ENCODE results near the gene CRISP3.
"Not testable (repeated sequence)": the region's sequence is repeated elsewhere in the genome, so short reads cannot be mapped to it uniquely, and the experiment has no call there.

The CRISP3 gene, protein sequence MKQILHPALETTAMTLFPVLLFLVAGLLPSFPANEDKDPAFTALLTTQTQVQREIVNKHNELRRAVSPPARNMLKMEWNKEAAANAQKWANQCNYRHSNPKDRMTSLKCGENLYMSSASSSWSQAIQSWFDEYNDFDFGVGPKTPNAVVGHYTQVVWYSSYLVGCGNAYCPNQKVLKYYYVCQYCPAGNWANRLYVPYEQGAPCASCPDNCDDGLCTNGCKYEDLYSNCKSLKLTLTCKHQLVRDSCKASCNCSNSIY
- 0 reads per million in 4 experiments for total RNA-seq

DNA sequence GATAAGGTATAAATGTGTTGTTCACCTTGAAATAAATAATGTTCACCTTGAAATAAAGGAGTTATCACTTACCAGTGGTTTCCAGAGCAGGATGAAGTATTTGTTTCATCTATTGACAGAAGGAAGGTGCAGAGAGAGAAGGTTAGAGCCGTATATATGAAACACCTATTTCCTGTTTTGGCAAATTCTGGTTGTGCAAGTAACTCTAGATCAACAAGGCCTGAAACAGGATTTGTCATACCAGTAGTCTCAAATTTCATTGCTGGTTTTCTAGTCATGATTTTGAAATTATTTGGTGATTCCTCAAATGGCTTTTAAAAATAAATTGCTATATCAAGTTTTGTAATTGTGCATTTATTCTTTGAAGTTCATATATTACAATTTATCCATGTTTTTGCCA lies at the start of gene CRISP3:
TSS of gene CRISP3 (minus strand) at position 130 of the 400 bp plus-strand sequence. CDS start at position 109, 21 bp downstream.
- DNase-seq = no peak

DNA sequence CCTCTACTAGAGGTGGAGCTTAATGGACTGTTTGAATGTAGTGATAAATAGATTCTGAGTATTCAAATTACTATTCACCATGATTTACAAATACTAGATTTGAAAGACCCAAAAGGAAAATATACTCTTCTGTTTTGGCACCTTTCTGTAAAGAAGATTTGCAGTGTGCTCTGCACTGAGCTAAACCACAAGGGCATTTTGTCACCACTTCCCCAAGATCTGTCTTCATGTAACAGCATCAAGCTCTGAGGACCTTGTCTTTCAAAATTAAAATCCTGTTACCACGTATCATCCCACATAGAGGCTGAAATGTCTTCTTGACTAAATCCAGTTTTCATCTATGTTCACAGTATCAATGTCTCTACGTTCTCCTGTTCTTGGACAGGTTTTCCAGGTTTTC lies 46.2 kb upstream of the CRISP3 start:
- no peak for DNase-seq

DNA sequence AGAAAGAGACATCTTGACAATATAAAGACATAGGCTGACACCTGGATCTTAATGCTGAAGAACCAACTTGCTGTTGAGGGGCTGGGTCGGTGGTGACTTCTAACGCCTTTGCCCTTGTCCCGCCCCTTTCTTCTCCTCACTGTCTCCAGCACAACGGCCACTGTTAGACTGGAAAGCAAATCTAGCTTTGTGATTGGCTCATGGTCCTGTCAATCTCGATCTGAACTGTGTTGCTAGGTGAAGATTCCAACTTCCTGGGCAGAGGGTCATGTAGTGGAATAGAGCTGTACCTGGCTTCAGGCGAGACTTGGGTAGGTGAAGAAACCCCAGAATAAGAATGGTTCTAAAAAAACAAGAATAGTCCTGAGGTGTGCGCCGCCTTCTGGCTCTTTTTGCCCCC lies 43.0 kb upstream of the CRISP3 start, which contains the start of gene PGK2:
TSS of gene PGK2 (minus strand) at position 110 of the 400 bp plus-strand sequence. CDS start at position 12, 98 bp downstream.
- no peak for DNase-seq

DNA sequence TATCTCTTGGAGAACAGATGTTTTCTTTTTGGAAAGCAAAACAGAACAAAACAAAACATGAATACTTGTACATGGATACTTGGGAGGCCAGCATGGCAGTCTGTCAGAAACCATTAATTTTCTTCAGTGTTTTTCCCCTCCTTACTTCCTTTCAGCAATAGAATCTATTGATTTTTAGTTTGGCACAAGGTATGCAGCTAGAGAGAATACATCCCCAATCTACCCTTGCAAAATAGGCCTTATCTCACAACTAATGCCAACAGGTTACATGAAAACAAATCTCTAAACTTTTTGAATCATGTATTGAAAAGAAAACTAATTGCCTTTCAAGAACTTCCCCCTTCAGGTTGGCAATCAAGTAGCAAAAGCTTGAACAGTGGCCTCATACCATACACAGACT lies 40.1 kb upstream of the CRISP3 start:
- DNase-seq = no peak

DNA sequence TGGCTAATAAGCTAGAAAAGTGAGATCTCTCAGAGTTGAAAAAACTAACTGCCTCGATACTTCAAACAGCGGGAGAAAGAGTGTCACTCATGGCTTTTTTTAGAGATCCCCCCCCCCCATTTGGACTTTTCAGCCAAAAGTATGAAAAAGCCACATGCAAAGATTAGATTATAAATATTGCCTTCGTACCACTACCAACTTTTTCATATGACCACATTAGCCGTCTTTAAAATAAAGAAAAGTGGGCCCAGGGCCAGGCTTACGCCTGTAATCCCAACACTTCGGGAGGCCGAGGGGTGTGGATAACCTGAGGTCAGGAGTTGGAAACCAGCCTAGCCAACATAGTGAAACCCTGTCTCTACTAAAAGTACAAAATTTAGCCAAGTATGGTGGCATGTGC lies 38.5 kb upstream of the CRISP3 start:
- no peak for DNase-seq

DNA sequence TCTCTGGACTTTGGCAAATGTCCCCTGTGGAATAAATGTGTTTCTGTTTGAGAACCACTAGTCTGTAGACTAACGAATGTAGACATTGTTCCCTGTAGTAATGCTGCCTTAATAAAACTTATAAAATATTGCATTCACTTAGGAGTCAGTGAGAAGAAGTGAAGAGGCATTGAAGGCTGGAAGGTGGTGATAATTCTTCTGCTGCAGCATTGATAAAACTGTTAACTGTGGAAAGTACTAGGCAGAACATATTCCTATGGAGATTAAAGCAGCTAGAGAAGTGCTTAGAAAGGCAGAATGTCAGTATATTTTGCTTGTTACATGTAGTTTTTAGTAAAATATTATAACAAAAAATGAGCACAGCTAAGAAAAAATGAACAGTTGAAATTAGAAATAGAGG lies 38.1 kb upstream of the CRISP3 start:
- no peak for DNase-seq

DNA sequence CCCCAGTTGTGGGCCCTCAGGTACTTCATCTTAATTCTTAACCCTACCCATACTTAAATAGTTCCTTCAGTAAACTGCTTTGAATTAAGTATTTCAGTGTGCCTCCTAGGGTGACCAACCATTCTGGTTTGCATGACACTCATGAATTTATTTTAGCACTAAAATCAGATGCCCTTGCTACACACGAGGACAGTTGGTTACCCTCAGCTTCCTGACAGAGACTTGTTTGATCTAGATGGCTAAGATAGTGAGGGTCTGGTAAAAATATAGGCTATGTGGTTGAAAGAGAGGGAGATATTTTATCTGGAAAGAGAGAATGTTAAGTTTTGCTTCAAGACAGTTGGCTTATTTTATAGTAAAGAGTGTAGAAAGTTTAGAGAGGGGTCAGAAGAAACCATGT lies 32.3 kb upstream of the CRISP3 start:
- DNase-seq = no peak

DNA sequence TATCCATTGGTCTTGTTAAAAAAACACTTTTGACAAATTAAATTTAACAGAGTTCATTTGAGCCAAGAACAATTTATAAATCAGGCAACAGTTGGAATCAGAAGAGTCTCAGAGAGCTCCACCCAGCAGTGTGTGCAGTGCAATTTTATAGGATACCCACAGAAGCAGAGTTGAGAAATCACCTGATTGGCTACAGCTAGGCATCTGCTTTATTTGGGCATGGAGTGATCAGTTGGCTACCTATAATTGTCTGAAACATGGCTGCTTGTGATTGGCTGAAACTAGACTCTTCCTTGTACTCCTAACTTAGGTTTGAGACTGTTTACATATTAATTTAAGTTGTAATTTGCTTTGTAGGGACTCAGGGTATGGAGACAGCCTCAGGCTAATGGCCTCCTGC lies 30.9 kb upstream of the CRISP3 start:
- DNase-seq = no peak

DNA sequence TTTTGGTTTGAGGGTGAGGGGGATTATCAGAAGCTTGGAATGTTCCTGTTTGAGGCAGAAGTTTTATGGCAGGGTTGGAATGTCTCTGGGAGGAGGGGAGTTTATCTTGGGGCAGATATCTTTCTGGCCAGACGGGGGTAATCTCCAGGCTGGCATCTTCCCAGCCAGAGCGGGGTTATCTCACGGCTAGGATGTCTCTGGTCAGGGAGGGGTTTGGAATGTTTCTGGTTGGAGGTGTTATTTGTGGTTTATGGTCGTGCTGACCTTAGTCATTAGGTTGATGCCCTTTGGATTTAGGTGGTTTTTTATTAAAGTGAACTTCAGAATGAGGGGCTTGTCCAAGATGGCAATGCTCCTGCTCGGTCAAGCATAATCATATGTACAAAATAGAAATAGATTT lies 28.1 kb upstream of the CRISP3 start:
- DNase-seq = no peak

DNA sequence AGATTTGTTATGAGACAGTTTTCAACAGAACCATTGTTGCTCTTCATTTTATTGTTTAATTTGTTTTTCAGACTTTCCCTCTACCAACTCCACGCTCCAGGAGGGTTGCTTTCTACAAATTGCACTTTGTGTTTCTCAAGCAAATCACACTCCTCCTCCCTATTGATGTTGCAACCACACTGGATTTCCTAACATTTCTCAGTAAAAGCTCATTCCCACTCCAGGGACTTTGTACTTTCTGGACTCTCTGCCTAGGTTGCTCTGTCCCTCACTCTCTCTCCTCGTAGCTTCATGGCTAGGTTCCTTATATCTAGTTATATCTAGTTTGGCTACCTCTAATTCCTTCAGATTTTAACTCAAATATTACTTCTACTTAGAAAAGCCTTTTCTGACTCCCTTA lies 22.6 kb upstream of the CRISP3 start:
- DNase-seq = no peak

DNA sequence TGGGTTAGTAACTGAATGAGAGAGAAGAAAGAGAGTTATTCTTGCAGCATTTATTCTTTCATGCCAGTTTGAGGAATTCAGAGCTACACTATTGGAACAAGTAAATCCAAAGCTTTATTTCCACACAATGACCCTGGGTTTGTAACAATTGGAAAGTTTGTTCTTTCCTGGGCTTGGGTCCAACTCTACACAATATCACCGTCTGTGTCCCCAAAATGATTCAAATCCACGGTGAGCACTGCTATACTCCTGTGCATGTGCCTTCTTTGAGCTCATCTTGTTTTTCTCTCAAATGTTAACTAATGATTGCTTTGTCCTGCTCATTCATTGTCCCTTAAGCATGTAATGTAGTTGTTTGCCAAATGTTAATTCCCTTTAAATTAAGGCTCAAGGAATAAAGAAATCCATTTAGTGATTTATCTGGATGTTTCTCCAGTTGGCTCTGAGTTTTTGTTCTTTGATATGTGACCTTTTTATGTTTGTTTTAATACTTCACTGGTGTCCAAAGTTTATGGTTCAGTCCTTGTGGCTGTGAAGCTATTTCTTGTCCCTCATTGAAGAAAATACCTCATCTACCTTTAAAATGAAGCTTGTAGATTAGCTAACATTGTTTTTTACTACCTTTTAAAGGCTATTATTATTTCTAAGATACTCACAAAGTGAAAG lies 20.5 kb upstream of the CRISP3 start:
- DNase-seq = no peak

DNA sequence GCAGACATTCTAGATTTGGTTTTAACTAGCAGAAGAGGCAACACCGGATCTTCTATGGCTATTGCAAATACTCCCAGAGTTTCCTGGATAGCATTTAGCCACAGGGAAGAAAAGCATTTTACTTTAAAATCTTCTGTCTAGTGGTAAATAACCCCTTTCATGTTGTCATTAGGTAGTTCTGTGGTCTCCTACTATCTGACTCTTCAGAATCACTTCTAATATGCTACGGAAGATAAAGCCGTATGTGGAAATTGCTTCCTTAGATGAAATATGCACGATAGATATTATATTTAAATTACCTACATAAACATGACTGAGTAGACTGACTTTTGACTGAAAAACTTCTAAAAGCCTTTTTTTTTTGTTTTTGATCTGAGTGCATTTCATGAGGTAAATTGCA lies 759 bp downstream of the CRISP3 start:
- no peak for DNase-seq

DNA sequence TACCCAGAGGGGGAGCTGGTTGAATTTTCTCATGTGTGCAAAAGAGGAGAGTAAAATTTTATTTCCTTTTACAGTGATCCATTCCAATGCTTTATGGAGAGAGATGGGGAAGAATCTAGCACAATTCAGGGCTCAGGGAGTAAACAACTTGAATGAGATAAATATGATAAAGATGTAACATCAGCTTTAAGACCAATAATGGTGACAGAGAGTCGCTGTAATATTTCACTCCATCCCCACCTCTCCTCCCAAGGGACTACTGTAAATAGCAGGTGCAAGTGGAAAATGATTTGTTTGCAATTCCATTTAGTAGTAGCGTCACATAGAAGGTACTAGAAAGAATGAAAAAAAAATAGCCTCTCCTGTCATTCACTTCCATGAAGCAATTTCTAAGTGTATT lies 4.8 kb downstream of the CRISP3 start:
- DNase-seq = no peak

DNA sequence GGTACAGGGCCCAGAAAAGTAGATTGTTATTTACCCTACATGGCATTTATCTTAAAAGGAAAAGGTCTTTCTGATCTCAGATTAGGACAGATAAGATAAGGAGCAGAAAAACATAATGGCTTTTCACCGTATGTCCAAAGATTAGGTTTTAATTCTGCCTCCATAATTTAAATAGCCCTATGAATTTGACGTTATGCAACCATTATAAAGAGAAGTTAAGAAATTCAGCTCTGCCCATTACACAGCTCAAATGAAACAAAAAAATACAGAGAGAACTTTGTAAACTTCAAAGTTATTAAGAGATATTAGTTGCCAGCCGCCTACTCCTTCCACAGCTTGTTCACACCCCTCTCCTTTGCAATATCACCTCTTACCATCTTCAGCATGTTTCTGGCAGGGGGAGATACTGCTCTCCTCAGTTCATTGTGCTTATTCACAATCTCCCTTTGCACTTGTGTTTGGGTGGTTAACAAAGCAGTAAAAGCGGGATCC lies 8.1 kb downstream of the CRISP3 start:
- DNase-seq = no peak

DNA sequence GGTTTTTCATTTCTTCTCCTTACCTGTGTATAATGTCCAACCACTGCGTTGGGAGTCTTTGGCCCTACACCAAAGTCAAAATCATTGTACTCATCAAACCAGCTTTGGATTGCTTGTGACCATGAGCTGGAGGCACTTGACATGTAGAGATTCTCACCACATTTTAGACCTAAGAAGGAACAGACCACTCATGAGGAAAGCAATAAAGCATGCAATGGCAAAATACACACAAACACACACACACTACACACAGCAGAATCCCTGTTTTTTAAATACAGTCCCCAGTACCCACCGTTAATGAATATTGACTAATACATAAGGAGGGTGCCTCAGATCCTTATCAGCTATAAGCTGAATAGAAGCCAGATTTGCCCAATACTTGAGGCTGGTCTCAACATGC lies 10.5 kb downstream of the CRISP3 start:
- DNase-seq = no peak

DNA sequence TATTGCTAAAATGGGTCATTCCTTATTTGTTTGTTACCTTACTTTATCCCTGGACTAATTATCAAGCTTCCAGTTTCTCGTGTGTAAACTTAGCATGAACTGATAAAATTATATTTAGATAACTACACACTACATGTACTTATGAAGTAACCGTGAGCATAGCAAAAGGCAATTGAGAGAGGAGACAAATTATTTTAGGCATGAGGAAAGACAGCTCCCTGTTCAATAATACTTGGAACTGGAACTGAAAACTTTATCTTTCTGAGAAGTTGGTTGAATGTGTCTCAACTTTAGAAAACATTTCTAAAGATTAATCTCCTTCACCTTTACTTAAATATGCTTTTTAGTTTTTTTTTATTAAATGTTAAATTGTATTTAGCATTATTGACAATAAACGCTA lies 11.4 kb downstream of the CRISP3 start:
- DNase-seq = no peak

DNA sequence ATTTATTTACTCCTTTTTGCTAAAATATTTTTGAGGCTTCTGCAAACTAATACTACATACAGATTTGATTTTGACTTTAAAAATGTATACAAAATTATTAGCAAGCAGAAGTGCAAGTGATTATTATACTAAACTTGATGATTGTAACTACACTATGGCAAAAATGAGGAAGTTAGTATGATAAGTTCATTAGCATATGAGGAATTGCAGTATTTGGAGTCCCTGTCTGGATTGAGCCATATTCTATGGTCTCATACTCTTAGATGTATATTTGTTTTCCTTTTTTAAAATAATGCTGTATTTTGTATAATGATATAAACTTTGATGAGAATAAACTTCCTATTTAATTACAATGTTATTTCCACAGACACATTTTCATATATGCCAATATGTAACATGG lies 13.9 kb downstream of the CRISP3 start:
- no peak for DNase-seq

DNA sequence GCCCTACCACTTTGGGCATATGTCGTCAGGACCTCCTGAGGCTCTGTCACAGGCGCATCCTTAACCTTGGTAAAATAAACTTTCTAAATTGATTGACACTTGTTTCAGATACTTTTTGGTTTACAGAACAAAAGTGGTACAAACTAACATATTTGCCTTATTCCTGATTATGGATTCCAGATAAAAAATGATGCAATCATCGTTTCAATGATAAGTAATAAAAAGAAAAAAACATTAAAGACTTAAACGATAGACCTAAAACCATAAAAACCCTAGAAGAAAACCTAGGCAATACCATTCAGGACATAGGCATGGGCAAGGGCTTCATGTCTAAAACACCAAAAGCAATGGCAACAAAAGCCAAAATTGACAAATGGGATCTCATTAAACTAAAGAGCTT lies 20.3 kb downstream of the CRISP3 start:
- DNase-seq = not testable (repeated sequence)

DNA sequence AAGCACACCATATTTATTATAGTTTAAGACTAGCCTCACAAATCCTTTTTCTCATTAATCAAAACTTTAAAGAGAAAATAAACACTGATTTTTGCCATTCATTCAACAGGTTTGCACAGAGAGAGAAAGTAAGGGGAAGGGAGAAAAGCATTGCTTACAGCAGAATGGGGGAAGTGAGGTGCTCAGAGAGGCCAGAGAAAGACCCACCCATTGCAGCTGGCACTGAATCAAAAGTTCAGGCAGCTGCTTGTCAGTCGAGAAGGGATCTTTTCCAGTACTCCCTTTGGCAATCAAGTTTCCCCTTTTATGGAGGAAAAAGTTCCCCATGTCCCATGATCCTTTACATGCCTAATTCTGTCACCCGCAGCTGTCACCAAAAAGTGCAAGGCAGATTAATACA lies 22.9 kb downstream of the CRISP3 start:
- DNase-seq = no peak

DNA sequence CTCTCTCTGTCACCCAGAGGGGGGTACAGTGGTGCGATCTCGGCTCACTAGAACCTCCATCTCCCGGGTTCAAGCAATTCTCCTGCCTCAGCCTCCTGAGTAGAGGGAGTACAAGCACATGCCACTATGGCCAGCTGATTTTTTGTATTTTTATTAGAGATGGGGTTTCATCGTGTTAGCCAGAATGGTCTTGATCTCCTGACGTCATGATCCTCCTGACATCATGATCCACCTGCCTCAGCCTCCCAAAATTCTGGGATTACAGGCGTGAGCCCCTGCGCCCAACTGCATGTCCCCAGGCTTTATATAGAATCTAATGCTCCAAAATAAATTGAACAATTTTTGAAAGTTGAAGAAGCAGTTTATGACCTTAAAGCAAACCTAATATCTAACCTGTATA lies 23.8 kb downstream of the CRISP3 start:
- DNase-seq = no peak

DNA sequence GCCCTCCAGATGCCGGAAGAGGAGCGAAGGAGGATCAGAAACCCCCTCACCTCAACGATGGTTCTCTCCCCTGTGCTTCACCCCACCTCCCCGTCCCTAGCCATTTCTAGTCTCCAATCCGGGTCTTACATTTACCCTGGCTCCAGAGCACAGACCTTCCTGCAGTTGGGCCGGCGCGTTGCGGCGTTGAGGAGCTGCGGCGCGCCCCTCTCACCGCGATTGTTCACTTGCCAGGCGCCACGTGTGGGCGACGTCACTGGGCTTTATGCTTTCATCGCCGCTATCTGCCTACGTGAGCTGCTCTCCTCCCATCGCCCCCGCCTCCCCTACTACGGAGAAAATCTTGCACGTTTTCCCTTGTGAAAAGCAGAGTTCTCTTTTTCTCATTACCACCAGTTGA lies 30.8 kb downstream of the CRISP3 start, which contains the start of gene CRISP2:
TSS of gene CRISP2 (minus strand) at position 198 of the 400 bp plus-strand sequence. CDS start 4,347 bp downstream, outside the sequence.
- no peak for DNase-seq

DNA sequence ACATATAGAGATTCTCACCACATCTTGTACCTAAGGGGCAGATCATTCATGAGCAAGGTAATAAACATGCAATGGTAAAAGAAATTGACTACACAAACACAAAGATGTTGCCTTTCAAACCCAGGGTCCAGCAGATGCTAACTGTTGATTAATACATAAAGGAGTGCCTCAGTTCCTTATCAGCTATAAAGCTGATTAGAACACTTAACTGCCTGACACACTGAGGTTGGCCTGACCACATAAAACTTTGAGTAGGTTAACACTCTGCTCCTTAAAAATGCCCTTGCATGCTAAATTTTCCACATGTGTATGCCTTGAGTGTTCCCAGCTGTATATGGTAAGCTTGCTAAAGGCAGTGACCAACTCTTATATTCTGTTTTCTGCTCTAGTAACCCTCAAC lies 45.7 kb downstream of the CRISP3 start:
- no peak for DNase-seq

DNA sequence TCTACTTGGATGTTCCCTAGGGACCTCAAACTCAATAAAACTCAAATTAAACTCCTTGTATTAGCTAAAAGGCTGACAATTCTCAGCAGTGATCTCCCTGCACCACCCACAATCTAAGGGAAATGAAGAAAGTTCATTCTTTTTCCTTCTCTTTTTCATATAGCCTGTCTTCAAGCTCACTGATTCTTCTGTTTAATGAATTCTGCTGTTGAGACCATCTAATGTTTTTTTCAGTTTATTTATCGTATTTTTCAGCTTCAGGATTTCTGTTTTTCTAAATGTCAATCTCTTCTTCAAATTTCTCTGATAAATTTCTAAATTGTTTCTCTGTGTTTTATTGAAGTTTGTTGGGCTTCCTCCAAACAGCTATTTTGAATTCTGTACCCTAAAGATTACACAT lies 50.7 kb downstream of the CRISP3 start:
- no peak for DNase-seq

DNA sequence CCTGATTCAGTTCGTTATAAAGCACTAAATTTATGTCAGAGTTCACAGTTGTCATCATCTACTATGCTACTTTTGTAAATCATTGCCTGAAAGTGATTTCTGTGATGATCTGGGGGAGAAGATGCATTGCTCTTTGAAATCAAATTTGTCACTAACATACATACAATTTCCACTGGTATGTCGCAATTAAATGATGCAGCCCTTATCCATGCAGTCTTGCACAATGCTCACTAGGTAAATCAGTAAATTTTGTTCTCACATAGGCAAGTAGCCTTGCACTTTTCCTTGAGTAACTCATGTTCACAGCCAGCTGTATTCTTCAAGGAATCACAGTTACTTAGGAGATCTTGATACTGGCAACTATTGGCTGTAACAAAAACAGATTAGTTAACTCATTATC lies 51.7 kb downstream of the CRISP3 start:
- DNase-seq = no peak
